ENCODE measurements around the gene IQGAP2. TPM values are rescaled to one million over a fixed set of nuclear protein-coding genes. Genes with fewer than 3 reads are reported as not detected.

The IQGAP2 gene
- total RNA-seq, 1 donor from 2014 or later: 14.2 TPM

GRCh38 chr5:76393035-76393680, 9.9 kb upstream of the IQGAP2 start:
- no peak overlapping the region for H3K27ac Mint-ChIP-seq (ENCODE audit: unreplicated experiment)
- peaks cover 30% of the 10 kb centered on the region for H3K4me1 Mint-ChIP-seq
- no peak overlapping the region for H3K4me3 Mint-ChIP-seq
- H3K9me3 Mint-ChIP-seq: no peaks in the 10 kb centered on the region
- no peak for DNase-seq (ENCODE audit: low read depth, low spot score)
- TF ChIP-seq, protein P1, sequence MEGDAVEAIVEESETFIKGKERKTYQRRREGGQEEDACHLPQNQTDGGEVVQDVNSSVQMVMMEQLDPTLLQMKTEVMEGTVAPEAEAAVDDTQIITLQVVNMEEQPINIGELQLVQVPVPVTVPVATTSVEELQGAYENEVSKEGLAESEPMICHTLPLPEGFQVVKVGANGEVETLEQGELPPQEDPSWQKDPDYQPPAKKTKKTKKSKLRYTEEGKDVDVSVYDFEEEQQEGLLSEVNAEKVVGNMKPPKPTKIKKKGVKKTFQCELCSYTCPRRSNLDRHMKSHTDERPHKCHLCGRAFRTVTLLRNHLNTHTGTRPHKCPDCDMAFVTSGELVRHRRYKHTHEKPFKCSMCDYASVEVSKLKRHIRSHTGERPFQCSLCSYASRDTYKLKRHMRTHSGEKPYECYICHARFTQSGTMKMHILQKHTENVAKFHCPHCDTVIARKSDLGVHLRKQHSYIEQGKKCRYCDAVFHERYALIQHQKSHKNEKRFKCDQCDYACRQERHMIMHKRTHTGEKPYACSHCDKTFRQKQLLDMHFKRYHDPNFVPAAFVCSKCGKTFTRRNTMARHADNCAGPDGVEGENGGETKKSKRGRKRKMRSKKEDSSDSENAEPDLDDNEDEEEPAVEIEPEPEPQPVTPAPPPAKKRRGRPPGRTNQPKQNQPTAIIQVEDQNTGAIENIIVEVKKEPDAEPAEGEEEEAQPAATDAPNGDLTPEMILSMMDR (conservative IDR thresholded peaks at IDR 0.05): no peak
- no peaks in the 10 kb centered on the region for H3K27me3 Mint-ChIP-seq (ENCODE audit: low read depth)
- no peaks in the 10 kb centered on the region for H3K36me3 Mint-ChIP-seq (ENCODE audit: low read depth)

GRCh38 chr5:76397200-76397599, 5.9 kb upstream of the IQGAP2 start:
- peaks cover 12% of the 10 kb centered on the region for H3K27me3 Mint-ChIP-seq (ENCODE audit: low read depth)
- H3K27ac Mint-ChIP-seq (ENCODE audit: unreplicated experiment): no peak overlapping the region
- H3K4me3 Mint-ChIP-seq: no peak overlapping the region
- no peak for DNase-seq (ENCODE audit: low read depth, low spot score)
- TF ChIP-seq, protein P1 (conservative IDR thresholded peaks at IDR 0.05): no peak
- no peaks in the 10 kb centered on the region for H3K9me3 Mint-ChIP-seq
- H3K4me1 Mint-ChIP-seq: peaks cover 11% of the 10 kb centered on the region
- no peaks in the 10 kb centered on the region for H3K36me3 Mint-ChIP-seq (ENCODE audit: low read depth)

GRCh38 chr5:76399268-76399667, 3.8 kb upstream of the IQGAP2 start:
- DNase-seq (ENCODE audit: low read depth, low spot score): no peak
- Mint-ChIP-seq H3K4me1 (no peaks in the 10 kb centered on the region), H3K4me3 (no peak overlapping the region), H3K9me3 (no peaks in the 10 kb centered on the region), H3K27me3 (ENCODE audit: low read depth) (peaks cover 19% of the 10 kb centered on the region), H3K27ac (ENCODE audit: unreplicated experiment) (no peak overlapping the region), H3K36me3 (ENCODE audit: low read depth) (no peaks in the 10 kb centered on the region)
- TF ChIP-seq, protein P1 (conservative IDR thresholded peaks at IDR 0.05): no peak

DNA sequence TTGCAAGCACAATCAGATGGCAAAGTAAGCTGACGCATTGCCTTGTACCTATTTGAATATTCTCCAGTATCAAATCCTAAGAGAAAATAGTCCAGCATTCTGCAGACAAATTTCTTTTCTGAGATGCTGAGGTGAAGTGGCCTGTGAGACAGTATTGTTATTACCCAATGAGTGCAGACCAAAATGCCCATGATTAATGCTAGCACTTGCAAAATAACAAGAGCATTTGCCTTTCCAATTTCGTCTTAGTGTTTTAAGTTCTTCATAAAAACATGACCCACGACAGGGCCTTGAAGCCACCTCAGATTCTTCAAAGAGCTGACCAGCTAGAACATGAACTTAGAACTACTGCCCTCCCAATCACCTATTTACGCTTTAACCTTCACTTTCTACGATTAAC, 2.6 kb upstream of the IQGAP2 start:
- Mint-ChIP-seq H3K27ac (ENCODE audit: unreplicated experiment) (no peak overlapping the region), H3K9me3 (no peaks in the 10 kb centered on the region), H3K27me3 (ENCODE audit: low read depth) (peaks cover 23% of the 10 kb centered on the region), H3K36me3 (ENCODE audit: low read depth) (no peaks in the 10 kb centered on the region), H3K4me1 (no peaks in the 10 kb centered on the region), H3K4me3 (no peak overlapping the region)
- DNase-seq (ENCODE audit: low read depth, low spot score): no peak
- TF ChIP-seq, protein P1 (conservative IDR thresholded peaks at IDR 0.05): no peak

- Mint-ChIP-seq H3K27me3 (ENCODE audit: low read depth) (peaks cover 28% of the 10 kb centered on the region), H3K4me1 (no peaks in the 10 kb centered on the region), H3K27ac (ENCODE audit: unreplicated experiment) (no peak overlapping the region)
These were observed 1.3 kb upstream of the IQGAP2 start for GRCh38 chr5:76401801-76402250.

More at GRCh38 chr5:76401801-76402250, 1.3 kb upstream of the IQGAP2 start:
- H3K9me3 Mint-ChIP-seq: no peaks in the 10 kb centered on the region
- no peak for DNase-seq (ENCODE audit: low read depth, low spot score)
- peak overlapping the region; percentile 90 for H3K4me3 Mint-ChIP-seq
- TF ChIP-seq, protein P1 (conservative IDR thresholded peaks at IDR 0.05): no peak
- H3K36me3 Mint-ChIP-seq (ENCODE audit: low read depth): no peaks in the 10 kb centered on the region

All from neural crest cell (in vitro differentiated cells).